ENCODE data around the gene ITGA7.

ITGA7 gene

DNA sequence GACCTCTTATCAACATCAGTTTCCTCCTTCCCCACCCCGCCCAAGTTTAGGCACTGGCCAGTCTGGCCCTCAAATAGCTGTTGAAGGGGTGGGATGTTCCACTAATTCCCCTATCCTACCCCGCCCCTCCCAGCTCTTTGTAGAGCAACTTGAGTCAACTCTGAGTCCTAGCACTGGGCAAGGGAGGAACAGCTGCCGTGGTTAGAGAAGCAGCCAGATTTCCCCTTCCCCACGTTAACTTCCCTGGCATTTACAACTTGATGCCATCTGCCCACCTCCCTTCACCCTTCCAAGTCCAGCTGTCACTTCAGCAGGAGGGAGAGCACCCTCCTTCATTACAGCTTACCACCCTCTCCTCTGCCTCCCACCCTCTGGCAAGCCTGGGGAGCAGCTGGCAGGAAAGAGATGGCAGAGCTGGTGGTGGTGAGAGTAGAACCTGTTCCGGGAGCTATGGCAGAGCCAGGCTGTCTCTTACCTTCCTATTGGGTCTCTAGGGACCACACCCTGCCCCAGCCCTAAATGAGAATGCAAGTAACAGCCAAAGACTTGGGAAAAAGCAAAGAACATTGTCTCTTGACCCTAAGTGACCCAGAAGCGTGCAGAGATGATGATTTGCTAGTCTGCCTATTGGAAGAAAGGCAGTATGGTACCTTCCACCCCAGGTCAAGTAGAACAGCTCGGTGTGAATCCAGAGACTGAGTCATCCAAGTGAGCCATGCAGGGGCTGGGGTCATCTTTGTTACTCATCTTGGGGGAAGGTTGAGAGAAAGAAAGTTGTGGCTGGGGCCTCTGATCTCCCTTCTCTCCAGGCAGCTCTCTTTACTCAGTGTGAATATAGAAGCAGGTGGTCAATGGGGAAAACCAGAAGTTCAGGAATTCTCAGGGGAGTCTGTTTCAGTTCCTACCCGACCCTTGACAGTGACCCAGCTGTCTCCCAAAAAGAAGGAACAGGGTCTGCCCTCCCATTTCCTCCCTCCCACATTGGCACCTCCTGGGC lies 9.6 kb upstream of the ITGA7 start:
- H3K4me3 ChIP-seq (ENCODE audit: low read depth, low read length) = peak overlapping the region; percentile 77
- DNase-seq (ENCODE audit: low read depth) = peak; percentile 51
- TF ChIP-seq POLR2A (IDR thresholded peaks at IDR 0.05; ENCODE audit: extremely low read depth, insufficient read length) (no peak), MYC (IDR thresholded peaks at IDR 0.05; ENCODE audit: low read depth, low read length) (no peak), MAX (IDR thresholded peaks at IDR 0.05; ENCODE audit: low read depth, low read length) (no peak)
- TF ChIP-seq, protein P1, sequence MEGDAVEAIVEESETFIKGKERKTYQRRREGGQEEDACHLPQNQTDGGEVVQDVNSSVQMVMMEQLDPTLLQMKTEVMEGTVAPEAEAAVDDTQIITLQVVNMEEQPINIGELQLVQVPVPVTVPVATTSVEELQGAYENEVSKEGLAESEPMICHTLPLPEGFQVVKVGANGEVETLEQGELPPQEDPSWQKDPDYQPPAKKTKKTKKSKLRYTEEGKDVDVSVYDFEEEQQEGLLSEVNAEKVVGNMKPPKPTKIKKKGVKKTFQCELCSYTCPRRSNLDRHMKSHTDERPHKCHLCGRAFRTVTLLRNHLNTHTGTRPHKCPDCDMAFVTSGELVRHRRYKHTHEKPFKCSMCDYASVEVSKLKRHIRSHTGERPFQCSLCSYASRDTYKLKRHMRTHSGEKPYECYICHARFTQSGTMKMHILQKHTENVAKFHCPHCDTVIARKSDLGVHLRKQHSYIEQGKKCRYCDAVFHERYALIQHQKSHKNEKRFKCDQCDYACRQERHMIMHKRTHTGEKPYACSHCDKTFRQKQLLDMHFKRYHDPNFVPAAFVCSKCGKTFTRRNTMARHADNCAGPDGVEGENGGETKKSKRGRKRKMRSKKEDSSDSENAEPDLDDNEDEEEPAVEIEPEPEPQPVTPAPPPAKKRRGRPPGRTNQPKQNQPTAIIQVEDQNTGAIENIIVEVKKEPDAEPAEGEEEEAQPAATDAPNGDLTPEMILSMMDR (IDR thresholded peaks at IDR 0.05; ENCODE audit: low read depth, low read length) = no peak

- no peak for DNase-seq (ENCODE audit: low read depth)
- H3K4me3 ChIP-seq (ENCODE audit: low read depth, low read length) = peak overlapping the region; percentile 77
- TF ChIP-seq MYC (IDR thresholded peaks at IDR 0.05; ENCODE audit: low read depth, low read length) (no peak), MAX (IDR thresholded peaks at IDR 0.05; ENCODE audit: low read depth, low read length) (no peak), POLR2A (IDR thresholded peaks at IDR 0.05; ENCODE audit: extremely low read depth, insufficient read length) (no peak)
- TF ChIP-seq, protein P1 (IDR thresholded peaks at IDR 0.05; ENCODE audit: low read depth, low read length) = no peak
These were observed 8.9 kb upstream of the ITGA7 start for GRCh38 chr12:55716582-55716957.

DNA sequence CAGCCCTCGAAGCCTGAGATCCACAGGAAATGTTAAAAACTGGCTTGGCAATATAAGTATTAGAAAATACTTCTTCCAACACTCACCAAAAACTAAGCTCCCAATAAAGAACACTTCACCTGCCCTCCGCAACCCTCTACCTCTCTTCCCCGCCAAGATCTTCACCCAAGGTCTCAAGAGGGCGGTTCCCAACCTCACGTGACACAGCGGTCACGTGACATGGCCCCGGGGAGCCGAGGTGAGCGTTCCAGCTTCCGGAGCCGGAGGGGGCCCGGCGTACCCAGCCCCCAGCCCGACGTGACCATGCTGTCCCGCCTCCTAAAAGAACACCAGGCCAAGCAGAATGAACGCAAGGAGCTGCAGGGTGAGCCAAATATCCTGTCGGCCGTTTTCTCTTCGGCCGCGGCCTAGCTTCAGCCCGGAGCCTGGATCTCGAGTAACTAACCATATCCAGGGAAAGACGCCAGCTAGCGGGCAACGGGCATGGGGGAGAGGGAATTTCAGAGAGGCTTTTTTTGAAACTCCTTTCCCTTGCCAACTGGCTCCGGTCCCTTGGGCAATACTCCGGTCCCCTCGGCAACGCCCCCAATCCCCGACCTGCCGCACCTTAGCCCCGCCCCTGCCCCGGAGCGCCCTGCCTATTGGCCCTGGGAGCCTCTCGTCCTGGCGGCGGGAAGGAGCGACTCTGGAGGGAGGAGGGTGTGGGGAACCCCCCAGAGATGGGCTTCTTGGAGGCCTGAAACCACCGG lies 8.3 kb upstream of the ITGA7 start, which contains the start of gene BLOC1S1:
Gene BLOC1S1 (plus strand): TSS at position 214 of the 749 bp plus-strand sequence. CDS start 6 bp downstream, at position 220.
- peak within 1 kb of the TSS; percentile 77 for H3K4me3 ChIP-seq (ENCODE audit: low read depth, low read length)
- TF ChIP-seq POLR2A (IDR thresholded peaks at IDR 0.05; ENCODE audit: extremely low read depth, insufficient read length) (peak; percentile 22), MAX (IDR thresholded peaks at IDR 0.05; ENCODE audit: low read depth, low read length) (peak; percentile 97), MYC (IDR thresholded peaks at IDR 0.05; ENCODE audit: low read depth, low read length) (peak; percentile 84)
- TF ChIP-seq, protein P1 (IDR thresholded peaks at IDR 0.05; ENCODE audit: low read depth, low read length) = no peak
- DNase-seq (ENCODE audit: low read depth) = peak; percentile 95

- TF ChIP-seq, protein P1 (IDR thresholded peaks at IDR 0.05; ENCODE audit: low read depth, low read length) = no peak
- TF ChIP-seq POLR2A (IDR thresholded peaks at IDR 0.05; ENCODE audit: extremely low read depth, insufficient read length) (no peak), MAX (IDR thresholded peaks at IDR 0.05; ENCODE audit: low read depth, low read length) (no peak), MYC (IDR thresholded peaks at IDR 0.05; ENCODE audit: low read depth, low read length) (no peak)
- H3K4me3 ChIP-seq (ENCODE audit: low read depth, low read length) = peak overlapping the region; percentile 77
- DNase-seq (ENCODE audit: low read depth) = no peak
These were observed 7.6 kb upstream of the ITGA7 start for GRCh38 chr12:55715169-55715764.

- no peak for TF ChIP-seq POLR2A (IDR thresholded peaks at IDR 0.05; ENCODE audit: extremely low read depth, insufficient read length)
- TF ChIP-seq MYC (IDR thresholded peaks at IDR 0.05; ENCODE audit: low read depth, low read length) = no peak
- TF ChIP-seq MAX (IDR thresholded peaks at IDR 0.05; ENCODE audit: low read depth, low read length) = no peak
- TF ChIP-seq, protein P1 (IDR thresholded peaks at IDR 0.05; ENCODE audit: low read depth, low read length) = no peak
- no peak for DNase-seq (ENCODE audit: low read depth)
- H3K4me3 ChIP-seq (ENCODE audit: low read depth, low read length) = no peak overlapping the region
These were observed 6.0 kb upstream of the ITGA7 start for GRCh38 chr12:55713721-55714120.
